Fibroblast of lung (primary cell): ENCODE data around the gene NRAP. TPM values are rescaled to one million over a fixed set of nuclear protein-coding genes. Genes with fewer than 3 reads are reported as not detected.

ENCODE experiments used
- DNase-seq, 2 donors: peaks; one replicate each; pipeline versions ENCODE4 v3.0.0 to v3.0.0-alpha.2; 2010; ENCODE audit warnings: low read depth in 2 of 2
- H2AFZ ChIP-seq: 2 replicates; pipeline ENCODE4 v1.5.1; 2012; ENCODE audit warnings: low read length, control low read depth, inconsistent platforms
- H3K27ac ChIP-seq: 2 replicates; pipeline ENCODE4 v1.5.1; 2011; ENCODE audit warnings: low read length, control low read depth; ENCODE audit not compliant: insufficient read depth
- H3K27me3 ChIP-seq: 2 replicates; pipeline ENCODE4 v1.5.1; 2011; ENCODE audit warnings: mild to moderate bottlenecking, low read length; ENCODE audit not compliant: control insufficient read depth, insufficient read depth
- H3K36me3 ChIP-seq: 2 replicates; pipeline ENCODE4 v1.5.1; 2011; ENCODE audit warnings: low read length; ENCODE audit not compliant: control insufficient read depth, insufficient read depth
- H3K4me1 ChIP-seq: 2 replicates; pipeline ENCODE4 v1.5.1; 2011; ENCODE audit warnings: low read length; ENCODE audit not compliant: control insufficient read depth, insufficient read depth; ENCODE audit errors: extremely low read depth
- H3K4me2 ChIP-seq: 2 replicates; pipeline ENCODE4 v1.5.1; 2011; ENCODE audit warnings: low read length, control low read depth; ENCODE audit not compliant: insufficient read depth; ENCODE audit errors: extremely low read depth
- H3K4me3 ChIP-seq, 4 experiments: fragments of 200-600 bp in 1 of 4; sonication (generic) in 1 of 4; replicated peaks in 1 of 4; 2 replicates each; pipeline ENCODE4 v1.5.1; 2011 to 2016; ENCODE audit warnings: low read length in 4 of 4, low read depth in 3 of 4, mild to moderate bottlenecking in 3 of 4, control low read depth in 2 of 4, inconsistent platforms in 1 of 4, mixed read lengths in 1 of 4; ENCODE audit not compliant: insufficient read depth in 1 of 4; ENCODE audit errors: control extremely low read depth in 1 of 4
- H3K79me2 ChIP-seq: 2 replicates; pipeline ENCODE4 v1.5.1; 2012; ENCODE audit warnings: mild to moderate bottlenecking, low read length, inconsistent platforms; ENCODE audit not compliant: control insufficient read depth, insufficient read depth
- H3K9ac ChIP-seq: 2 replicates; pipeline ENCODE4 v1.5.1; 2011; ENCODE audit warnings: mild to moderate bottlenecking, low read length, control low read depth; ENCODE audit not compliant: insufficient read depth
- H3K9me3 ChIP-seq: 2 replicates; pipeline ENCODE4 v1.5.1; 2012; ENCODE audit warnings: low read depth, low read length; ENCODE audit not compliant: control insufficient read depth, insufficient read depth
- H4K20me1 ChIP-seq: 2 replicates; pipeline ENCODE4 v1.5.1; 2011; ENCODE audit warnings: low read length; ENCODE audit not compliant: control insufficient read depth, insufficient read depth; ENCODE audit errors: extremely low read depth
- CTCF ChIP-seq, 2 donors: IDR thresholded peaks in 1 of 2; conservative IDR thresholded peaks in 1 of 2; 1 replicate in 1 of 2; 2 replicates in 1 of 2; pipeline ENCODE4 v1.5.1; 2011 to 2012; ENCODE audit warnings: low read length in 2 of 2, control low read depth in 1 of 2, inconsistent platforms in 1 of 2, low read depth in 1 of 2, mild to moderate bottlenecking in 1 of 2
- EZH2 ChIP-seq: IDR thresholded peaks from 2 replicates; pipeline ENCODE4 v1.5.1; 2012; ENCODE audit warnings: low read length, control low read depth, mild to moderate bottlenecking; ENCODE audit errors: missing control alignments
- polyA plus RNA-seq, 2 donors: library from polyadenylated mRNA; depleted of rRNA in 1 of 2; stranded (reverse) in 1 of 2; unstranded in 1 of 2; fragments of >200 nt; gene quantifications; 2 replicates each; pipeline ENCODE4 v1.2.1, GENCODE V29; 2011 to 2012; ENCODE audit warnings: missing spikeins in 1 of 2
- total RNA-seq: library from RNA; depleted of rRNA; stranded (reverse); fragments of >200 nt; gene quantifications from 2 replicates; pipeline ENCODE4 v1.2.1, GENCODE V29; 2014

NRAP gene
- total and polyA plus RNA-seq, 2 donors (not counting 1 experiment from before 2014, with no cell fraction given), result not detected

- no peak overlapping the region for H3K4me3 ChIP-seq
- no peak for DNase-seq
- H3K27ac ChIP-seq, result no peak overlapping the region
- H3K4me1 ChIP-seq, result no peaks in the 10 kb centered on the region
- no peak for TF ChIP-seq CTCF (conservative IDR thresholded peaks at IDR 0.05 in 1 of 2, IDR thresholded peaks at IDR 0.05 in 1 of 2; ENCODE audit: low read depth in 1 of 2, low read length in 2 of 2)
- no peak for TF ChIP-seq EZH2
- no peaks in the 10 kb centered on the region for H3K27me3 ChIP-seq
- no peaks in the 10 kb centered on the region for H3K9me3 ChIP-seq
- no peaks in the 10 kb centered on the region for H3K79me2 ChIP-seq
- H3K36me3 ChIP-seq, result no peaks in the 10 kb centered on the region
- no peak overlapping the region for H2AFZ ChIP-seq
- no peaks in the 10 kb centered on the region for H4K20me1 ChIP-seq
- H3K4me2 ChIP-seq, result no peak overlapping the region
- no peak overlapping the region for H3K9ac ChIP-seq
These were observed 43.3 kb downstream of the NRAP start for GRCh38 chr10:113620511-113620910.

- Histone ChIP-seq H3K79me2 (no peaks in the 10 kb centered on the region), H4K20me1 (no peaks in the 10 kb centered on the region), H3K9ac (no peak overlapping the region), H3K9me3 (no peaks in the 10 kb centered on the region), H3K4me3 (no peak overlapping the region), H2AFZ (no peak overlapping the region), H3K4me2 (no peak overlapping the region), H3K36me3 (no peaks in the 10 kb centered on the region), H3K27me3 (no peaks in the 10 kb centered on the region), H3K4me1 (no peaks in the 10 kb centered on the region), H3K27ac (no peak overlapping the region)
- TF ChIP-seq CTCF (conservative IDR thresholded peaks at IDR 0.05 in 1 of 2, IDR thresholded peaks at IDR 0.05 in 1 of 2; ENCODE audit: low read depth in 1 of 2, low read length in 2 of 2) (no peak), EZH2 (no peak)
- no peak for DNase-seq
These were observed 44.4 kb downstream of the NRAP start for GRCh38 chr10:113619401-113619800.

GRCh38 chr10:113618338-113618737, 45.5 kb downstream of the NRAP start:
- Histone ChIP-seq H3K79me2 (no peaks in the 10 kb centered on the region), H3K9ac (no peak overlapping the region), H3K4me3 (no peak overlapping the region), H3K27ac (no peak overlapping the region), H3K27me3 (no peaks in the 10 kb centered on the region), H4K20me1 (no peaks in the 10 kb centered on the region), H3K36me3 (no peaks in the 10 kb centered on the region), H3K4me2 (no peak overlapping the region), H2AFZ (no peak overlapping the region), H3K9me3 (no peaks in the 10 kb centered on the region), H3K4me1 (no peaks in the 10 kb centered on the region)
- no peak for DNase-seq
- TF ChIP-seq EZH2 (no peak), CTCF (conservative IDR thresholded peaks at IDR 0.05 in 1 of 2, IDR thresholded peaks at IDR 0.05 in 1 of 2; ENCODE audit: low read depth in 1 of 2, low read length in 2 of 2) (no peak)
